ENCODE results near the gene RMDN3. TPM values are rescaled to one million over a fixed set of nuclear protein-coding genes. Genes with fewer than 3 reads are reported as not detected.

The RMDN3 gene
- total and polyA plus RNA-seq, 9 of the 15 experiments (the other 6 are each of a cell fraction or from before 2014, with no cell fraction given) = 8.1 to 38.2 (median 25.9) TPM

- TF ChIP-seq, protein P1, sequence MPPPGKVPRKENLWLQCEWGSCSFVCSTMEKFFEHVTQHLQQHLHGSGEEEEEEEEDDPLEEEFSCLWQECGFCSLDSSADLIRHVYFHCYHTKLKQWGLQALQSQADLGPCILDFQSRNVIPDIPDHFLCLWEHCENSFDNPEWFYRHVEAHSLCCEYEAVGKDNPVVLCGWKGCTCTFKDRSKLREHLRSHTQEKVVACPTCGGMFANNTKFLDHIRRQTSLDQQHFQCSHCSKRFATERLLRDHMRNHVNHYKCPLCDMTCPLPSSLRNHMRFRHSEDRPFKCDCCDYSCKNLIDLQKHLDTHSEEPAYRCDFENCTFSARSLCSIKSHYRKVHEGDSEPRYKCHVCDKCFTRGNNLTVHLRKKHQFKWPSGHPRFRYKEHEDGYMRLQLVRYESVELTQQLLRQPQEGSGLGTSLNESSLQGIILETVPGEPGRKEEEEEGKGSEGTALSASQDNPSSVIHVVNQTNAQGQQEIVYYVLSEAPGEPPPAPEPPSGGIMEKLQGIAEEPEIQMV (tag; conservative IDR thresholded peaks at IDR 0.05; ENCODE audit: low read depth) = no peak
- TF ChIP-seq ATF7 (IDR thresholded peaks at IDR 0.05) = no peak
- TF ChIP-seq RB1 (IDR thresholded peaks at IDR 0.05; ENCODE audit: low read depth) = no peak
- no peak for TF ChIP-seq HSF4 (CRISPR knock-in tag; IDR thresholded peaks at IDR 0.05; ENCODE audit: borderline replicate concordance)
Measured at GRCh38 chr15:40796041-40796440, 41.0 kb upstream of the RMDN3 start (continued).

GRCh38 chr15:40793216-40793989 is 38.3 kb upstream of the RMDN3 start:
- POLR2A ChIA-PET = interaction anchor here (0.6 kb wide), 2 partner anchors 8 kb away, joined by 3 read pairs; no protein-coding TSS in a partner anchor
- Histone ChIP-seq H3K4me2 (ENCODE audit: insufficient read depth, low read length) (no peak overlapping the region), H3K9ac (ENCODE audit: insufficient read depth in 1 of 2, low read depth in 2 of 2, low read length in 2 of 2) (no peak overlapping the region), H3K9me3 (replicated peaks; ENCODE audit: control insufficient read depth, insufficient read depth, low read depth, low read length) (no peaks in the 10 kb centered on the region), H3K9me1 (ENCODE audit: control insufficient read depth, insufficient read depth, low read length) (no peaks in the 10 kb centered on the region), H3K4me1 (replicated peaks in 1 of 2; ENCODE audit: control insufficient read depth in 2 of 2, insufficient read depth in 2 of 2, low read length in 2 of 2) (peaks cover 8 to 11% of the 10 kb centered on the region in 2 experiments; a peak in 4 of 5 replicates), H3K4me3 (no peak overlapping the region), H3K36me3 (ENCODE audit: control insufficient read depth, insufficient read depth, low read length) (peaks cover 13% of the 10 kb centered on the region; the same call in 2 of the 3 replicates), H2AFZ (ENCODE audit: low read depth, low read length) (no peak overlapping the region), H3K27me3 (ENCODE audit: control insufficient read depth in 2 of 2, insufficient read depth in 2 of 2, low read length in 2 of 2) (no peaks in the 10 kb centered on the region), H3K27ac (ENCODE audit: extremely low read depth, low read depth, low read length) (no peak overlapping the region), H3K79me2 (ENCODE audit: control insufficient read depth, insufficient read depth, low read length) (peaks cover 12% of the 10 kb centered on the region), H4K20me1 (replicated peaks; ENCODE audit: control insufficient read depth, insufficient read depth, low read length) (no peaks in the 10 kb centered on the region)
- no peak for DNase-seq (ENCODE audit: extremely low read depth in 1 of 4, low spot score in 3 of 4)
- intact Hi-C loops (cut with micrococcal nuclease) (no loop called here), in situ Hi-C loops (cut with MboI) (no loop called here)
- WGBS (ENCODE audit: insufficient coverage, low coverage, missing lambda C conversion rate) = 37% methylated on average over 9 of the region's 9 CpGs
- BruUV-seq (replicated peaks) = no TSS peak
- peak; percentile 48 for FAIRE-seq
- ATAC-seq = no peak
- CTCF ChIA-PET (ENCODE audit: low intra/inter-chr PET ratio) = no interaction called here
- TF ChIP-seq C11orf30 (IDR thresholded peaks at IDR 0.05; ENCODE audit: low read depth) (peak; percentile 62), JUND (IDR thresholded peaks at IDR 0.05; ENCODE audit: borderline replicate concordance, low read depth, low read length) (no peak), JUND (tag; IDR thresholded peaks at IDR 0.05; ENCODE audit: borderline replicate concordance, low read depth, low read length) (0 out of 3 replicates have a peak, but pooled peaks have one; percentile 13), ELK1 (CRISPR knock-in tag; IDR thresholded peaks at IDR 0.05) (no peak), NFIC (IDR thresholded peaks at IDR 0.05) (peak; percentile 85), CREM (IDR thresholded peaks at IDR 0.05; ENCODE audit: low read depth) (peak; percentile 55; the same call in 1 of the 2 replicates), NFE2L1 (tag; IDR thresholded peaks at IDR 0.05; ENCODE audit: borderline replicate concordance, low read depth) (peak; percentile 48; the same call in 1 of the 2 replicates), MAFF (IDR thresholded peaks at IDR 0.05; ENCODE audit: low read length) (peak; percentile 70; the same call in 1 of the 2 replicates), PATZ1 (CRISPR knock-in tag; IDR thresholded peaks at IDR 0.05; ENCODE audit: borderline replicate concordance) (no peak), ZNF316 (IDR thresholded peaks at IDR 0.05) (peak; percentile 79), ARID2 (IDR thresholded peaks at IDR 0.05) (no peak), FOSL1 (tag; conservative IDR thresholded peaks at IDR 0.05) (0 out of 2 replicates have a peak, but pooled peaks have one; percentile 25), MAFG (tag; conservative IDR thresholded peaks at IDR 0.05) (peak; percentile 78)

All from K562 (cell line).